Fibroblast of skin of abdomen (primary cell): ENCODE data around the gene STPG1. TPM values are rescaled to one million over a fixed set of nuclear protein-coding genes. Genes with fewer than 3 reads are reported as not detected.
"Not testable (repeated sequence)": the region's sequence is repeated elsewhere in the genome, so short reads cannot be mapped to it uniquely, and the experiment has no call there.

ENCODE experiments used
- DNase-seq: peaks from one replicate; pipeline ENCODE4 v3.0.0-alpha.2; 2013
- polyA plus RNA-seq, 2 experiments: library from polyadenylated mRNA; unstranded; fragments of 120-200 nt; gene quantifications; one replicate each; pipeline ENCODE4 v1.2.1, GENCODE V29; 2013; ENCODE audit not compliant: insufficient read length in 2 of 2

Gene STPG1
- polyA plus RNA-seq (2013, experiment 1 of 2; ENCODE audit: insufficient read length) = 7.9 TPM
- 7.7 TPM for polyA plus RNA-seq (2013, experiment 2 of 2; ENCODE audit: insufficient read length)

- peak; percentile 82 for DNase-seq
Measured at GRCh38 chr1:24413350-24414163, at the start of gene STPG1. STPG1 (minus strand) TSS chr1:24413782; CDS start chr1:24401388, 12,394 bp downstream.

GRCh38 chr1:24462128-24462527 lies 48.5 kb upstream of the STPG1 start:
- peak; percentile 38 for DNase-seq

GRCh38 chr1:24459551-24460266 lies 46.1 kb upstream of the STPG1 start:
- no peak for DNase-seq

GRCh38 chr1:24457866-24458265 lies 44.3 kb upstream of the STPG1 start:
- DNase-seq = no peak

- no peak for DNase-seq
Measured at GRCh38 chr1:24455272-24455671, 41.7 kb upstream of the STPG1 start.

- DNase-seq = no peak
Measured at GRCh38 chr1:24454673-24455072, 41.1 kb upstream of the STPG1 start.

- peak; percentile 22 for DNase-seq
Measured at GRCh38 chr1:24452922-24453485, 39.4 kb upstream of the STPG1 start.

- no peak for DNase-seq
Measured at GRCh38 chr1:24451746-24452145, 38.2 kb upstream of the STPG1 start.

- no peak for DNase-seq
Measured at GRCh38 chr1:24450857-24451397, 37.3 kb upstream of the STPG1 start.

GRCh38 chr1:24450316-24450715 lies 36.7 kb upstream of the STPG1 start:
- no peak for DNase-seq

- DNase-seq = not testable (repeated sequence)
Measured at GRCh38 chr1:24446446-24446845, 32.9 kb upstream of the STPG1 start.

- peak; percentile 31 for DNase-seq
Measured at GRCh38 chr1:24443241-24443656, 29.7 kb upstream of the STPG1 start.

GRCh38 chr1:24442764-24443163 lies 29.2 kb upstream of the STPG1 start:
- no peak for DNase-seq

GRCh38 chr1:24441996-24442668 lies 28.6 kb upstream of the STPG1 start:
- no peak for DNase-seq

- DNase-seq = no peak
Measured at GRCh38 chr1:24441480-24441879, 27.9 kb upstream of the STPG1 start.

GRCh38 chr1:24440436-24440835 lies 26.9 kb upstream of the STPG1 start:
- no peak for DNase-seq

GRCh38 chr1:24438423-24438901 lies 24.9 kb upstream of the STPG1 start:
- peak; percentile 27 for DNase-seq

- no peak for DNase-seq
Measured at GRCh38 chr1:24437631-24438396, 24.2 kb upstream of the STPG1 start.

- no peak for DNase-seq
Measured at GRCh38 chr1:24435782-24436365, 22.3 kb upstream of the STPG1 start.

- no peak for DNase-seq
Measured at GRCh38 chr1:24427545-24427862, 13.9 kb upstream of the STPG1 start.
